ENCODE measurements around the gene LRRTM3.

The LRRTM3 gene

DNA sequence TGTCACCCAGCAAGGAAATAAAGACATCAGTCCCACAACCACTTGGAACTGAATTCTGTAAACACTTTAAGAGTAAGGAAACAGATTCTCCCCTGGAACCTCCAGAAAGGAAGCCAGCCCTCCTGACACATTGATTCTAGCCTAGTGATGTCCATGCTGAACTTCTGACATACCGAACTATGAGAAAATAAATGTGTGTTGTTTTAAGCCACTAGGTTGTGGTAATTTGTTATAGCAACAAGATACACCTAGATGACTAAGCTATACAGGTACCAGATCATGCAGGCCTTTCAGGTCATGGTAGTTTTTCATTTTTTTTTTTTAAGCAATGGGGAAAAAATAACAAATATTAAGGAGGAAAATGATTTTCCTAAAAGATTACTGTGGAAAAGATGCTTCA lies 37.6 kb upstream of the LRRTM3 start:
- H3K4me1 ChIP-seq (ENCODE audit: insufficient read depth, insufficient read length), result no peaks in the 10 kb centered on the region
- TF ChIP-seq ZNF274 (IDR thresholded peaks at IDR 0.05; ENCODE audit: low read depth, low read length) (no peak), SUZ12 (IDR thresholded peaks at IDR 0.05; ENCODE audit: extremely low read depth, insufficient read depth, insufficient read length) (no peak), YY1 (IDR thresholded peaks at IDR 0.05; ENCODE audit: insufficient read depth, insufficient read length) (no peak)
- H3K4me3 ChIP-seq (ENCODE audit: insufficient read length, low read depth), result no peak overlapping the region

DNA sequence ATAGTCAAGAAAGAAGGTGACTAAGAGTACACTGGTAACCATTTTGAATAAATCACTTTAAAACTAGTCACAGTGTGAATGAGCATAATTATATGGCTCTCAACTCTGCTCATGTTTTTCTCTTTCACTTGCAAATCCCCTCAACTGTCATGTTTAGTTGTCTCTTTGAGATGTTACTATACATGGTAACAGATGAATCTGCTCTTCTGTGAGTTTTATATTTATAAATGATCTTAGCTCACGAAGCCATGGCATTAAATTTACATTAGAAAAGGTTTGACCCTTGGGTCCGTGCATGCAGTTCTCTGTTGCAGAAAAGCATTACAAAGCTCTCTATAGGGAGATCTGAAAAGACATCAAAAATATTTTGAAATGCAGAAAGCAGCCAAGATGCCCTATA lies 33.0 kb upstream of the LRRTM3 start:
- Histone ChIP-seq H3K4me1 (ENCODE audit: insufficient read depth, insufficient read length) (no peaks in the 10 kb centered on the region), H3K4me3 (ENCODE audit: insufficient read length, low read depth) (no peak overlapping the region), H3K9me3 (ENCODE audit: insufficient read depth, low read length) (no peaks in the 10 kb centered on the region), H3K9ac (ENCODE audit: insufficient read length, low read depth) (no peak overlapping the region), H3K36me3 (ENCODE audit: insufficient read depth, insufficient read length, low read length) (no peaks in the 10 kb centered on the region), H3K27me3 (ENCODE audit: insufficient read depth, insufficient read length) (no peaks in the 10 kb centered on the region)
- DNase-seq (ENCODE audit: low read depth, low spot score), result no peak
- TF ChIP-seq SUZ12 (IDR thresholded peaks at IDR 0.05; ENCODE audit: extremely low read depth, insufficient read depth, insufficient read length) (no peak), YY1 (IDR thresholded peaks at IDR 0.05; ENCODE audit: insufficient read depth, insufficient read length) (no peak), ZNF274 (IDR thresholded peaks at IDR 0.05; ENCODE audit: low read depth, low read length) (no peak)

More for the DNA sequence above, 37.6 kb upstream of the LRRTM3 start:
- Histone ChIP-seq H3K9me3 (ENCODE audit: insufficient read depth, low read length) (no peaks in the 10 kb centered on the region), H3K36me3 (ENCODE audit: insufficient read depth, insufficient read length, low read length) (no peaks in the 10 kb centered on the region), H3K9ac (ENCODE audit: insufficient read length, low read depth) (no peak overlapping the region), H3K27me3 (ENCODE audit: insufficient read depth, insufficient read length) (no peaks in the 10 kb centered on the region)
- DNase-seq (ENCODE audit: low read depth, low spot score), result no peak

DNA sequence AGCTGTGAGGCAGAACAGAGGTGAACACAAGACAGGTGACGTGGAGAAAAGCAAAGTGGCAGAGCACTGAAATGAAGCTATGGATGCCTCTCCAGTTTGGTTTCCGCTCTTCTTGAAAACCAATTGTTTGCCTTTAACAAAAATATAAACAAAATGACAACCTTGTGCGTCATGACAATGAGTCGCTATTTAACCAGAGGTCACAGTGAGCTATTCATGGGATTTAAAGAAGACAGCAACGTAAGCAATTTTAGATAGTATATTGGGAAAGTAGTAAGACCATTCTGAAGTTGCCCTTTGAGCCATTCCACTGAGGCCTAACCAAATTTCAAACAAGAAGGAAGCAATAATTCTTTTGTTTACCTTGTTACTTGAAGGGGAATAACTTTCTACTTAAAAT lies 15.2 kb upstream of the LRRTM3 start:
- Histone ChIP-seq H3K36me3 (ENCODE audit: insufficient read depth, insufficient read length, low read length) (no peaks in the 10 kb centered on the region), H3K9me3 (ENCODE audit: insufficient read depth, low read length) (no peaks in the 10 kb centered on the region), H3K4me3 (ENCODE audit: insufficient read length, low read depth) (no peak overlapping the region), H3K9ac (ENCODE audit: insufficient read length, low read depth) (no peak overlapping the region), H3K4me1 (ENCODE audit: insufficient read depth, insufficient read length) (no peaks in the 10 kb centered on the region), H3K27me3 (ENCODE audit: insufficient read depth, insufficient read length) (no peaks in the 10 kb centered on the region)
- TF ChIP-seq SUZ12 (IDR thresholded peaks at IDR 0.05; ENCODE audit: extremely low read depth, insufficient read depth, insufficient read length) (no peak), ZNF274 (IDR thresholded peaks at IDR 0.05; ENCODE audit: low read depth, low read length) (no peak), YY1 (IDR thresholded peaks at IDR 0.05; ENCODE audit: insufficient read depth, insufficient read length) (no peak)
- DNase-seq (ENCODE audit: low read depth, low spot score), result no peak

DNA sequence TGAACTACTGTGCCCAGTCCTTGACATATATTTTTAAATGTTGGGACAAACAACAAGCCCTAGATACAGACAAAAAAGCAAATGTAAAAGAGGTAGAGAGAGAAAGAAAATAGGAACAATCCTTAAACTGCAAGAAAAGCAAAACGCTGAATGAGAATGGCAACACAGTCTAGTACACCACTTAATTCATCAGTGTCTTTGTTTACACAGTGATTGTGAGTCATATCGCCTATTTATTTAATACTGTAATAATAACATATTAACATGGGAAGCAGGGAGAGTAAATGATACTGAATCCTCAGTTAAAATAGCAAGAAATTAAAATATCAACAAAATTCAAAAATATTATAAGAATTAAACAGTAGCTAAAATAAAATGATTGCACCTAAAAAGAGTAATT lies 9.8 kb upstream of the LRRTM3 start:
- Histone ChIP-seq H3K4me1 (ENCODE audit: insufficient read depth, insufficient read length) (no peaks in the 10 kb centered on the region), H3K4me3 (ENCODE audit: insufficient read length, low read depth) (no peak overlapping the region), H3K9ac (ENCODE audit: insufficient read length, low read depth) (no peak overlapping the region), H3K27me3 (ENCODE audit: insufficient read depth, insufficient read length) (no peaks in the 10 kb centered on the region), H3K36me3 (ENCODE audit: insufficient read depth, insufficient read length, low read length) (no peaks in the 10 kb centered on the region), H3K9me3 (ENCODE audit: insufficient read depth, low read length) (no peaks in the 10 kb centered on the region)
- no peak for DNase-seq (ENCODE audit: low read depth, low spot score)
- no peak for TF ChIP-seq ZNF274 (IDR thresholded peaks at IDR 0.05; ENCODE audit: low read depth, low read length)
- no peak for TF ChIP-seq SUZ12 (IDR thresholded peaks at IDR 0.05; ENCODE audit: extremely low read depth, insufficient read depth, insufficient read length)
- TF ChIP-seq YY1 (IDR thresholded peaks at IDR 0.05; ENCODE audit: insufficient read depth, insufficient read length), result no peak

DNA sequence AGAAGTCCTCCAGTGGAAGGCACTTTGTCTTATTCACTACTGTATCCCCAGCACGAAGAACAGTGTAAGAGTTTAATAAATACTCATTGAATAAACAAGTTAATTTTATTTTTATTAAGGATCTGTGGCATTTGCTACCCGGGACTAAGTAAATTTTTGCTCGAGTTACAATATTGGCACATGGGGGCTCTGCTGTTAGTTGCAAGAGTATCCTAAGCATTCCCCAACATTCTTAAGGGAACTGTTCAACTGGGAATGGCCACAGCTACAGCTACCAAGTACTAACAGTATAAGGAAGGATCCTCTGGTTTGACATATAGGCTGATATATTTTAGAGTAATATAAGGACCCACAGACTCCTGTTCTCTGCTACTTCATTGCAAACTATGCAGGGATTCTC lies 8.7 kb upstream of the LRRTM3 start:
- Histone ChIP-seq H3K27me3 (ENCODE audit: insufficient read depth, insufficient read length) (no peaks in the 10 kb centered on the region), H3K4me1 (ENCODE audit: insufficient read depth, insufficient read length) (no peaks in the 10 kb centered on the region), H3K9me3 (ENCODE audit: insufficient read depth, low read length) (no peaks in the 10 kb centered on the region), H3K9ac (ENCODE audit: insufficient read length, low read depth) (no peak overlapping the region), H3K36me3 (ENCODE audit: insufficient read depth, insufficient read length, low read length) (no peaks in the 10 kb centered on the region), H3K4me3 (ENCODE audit: insufficient read length, low read depth) (no peak overlapping the region)
- TF ChIP-seq YY1 (IDR thresholded peaks at IDR 0.05; ENCODE audit: insufficient read depth, insufficient read length) (no peak), ZNF274 (IDR thresholded peaks at IDR 0.05; ENCODE audit: low read depth, low read length) (no peak), SUZ12 (IDR thresholded peaks at IDR 0.05; ENCODE audit: extremely low read depth, insufficient read depth, insufficient read length) (no peak)
- no peak for DNase-seq (ENCODE audit: low read depth, low spot score)

DNA sequence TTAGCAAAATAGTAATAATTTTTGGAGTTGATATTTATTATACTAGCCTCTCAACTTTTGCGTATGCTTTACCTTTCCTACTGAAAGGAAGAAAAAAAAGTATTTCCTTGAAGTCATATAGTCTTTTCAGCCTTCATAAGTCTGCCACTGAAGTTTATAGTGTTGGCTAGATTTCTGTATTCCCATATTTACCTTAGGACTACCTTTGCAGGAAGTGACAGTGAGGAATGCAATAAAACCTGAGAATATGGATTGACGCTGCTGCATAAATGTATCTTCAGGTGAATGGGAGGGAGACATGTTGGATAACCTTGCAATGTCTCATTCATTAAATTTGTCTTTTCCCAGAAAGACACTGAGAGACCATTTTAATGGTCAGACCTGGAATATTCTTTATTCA lies 6.6 kb upstream of the LRRTM3 start:
- no peaks in the 10 kb centered on the region for H3K4me1 ChIP-seq (ENCODE audit: insufficient read depth, insufficient read length)
- no peak overlapping the region for H3K9ac ChIP-seq (ENCODE audit: insufficient read length, low read depth)
- H3K36me3 ChIP-seq (ENCODE audit: insufficient read depth, insufficient read length, low read length), result no peaks in the 10 kb centered on the region
- H3K27me3 ChIP-seq (ENCODE audit: insufficient read depth, insufficient read length), result no peaks in the 10 kb centered on the region
- TF ChIP-seq ZNF274 (IDR thresholded peaks at IDR 0.05; ENCODE audit: low read depth, low read length) (no peak), YY1 (IDR thresholded peaks at IDR 0.05; ENCODE audit: insufficient read depth, insufficient read length) (no peak), SUZ12 (IDR thresholded peaks at IDR 0.05; ENCODE audit: extremely low read depth, insufficient read depth, insufficient read length) (no peak)
- H3K9me3 ChIP-seq (ENCODE audit: insufficient read depth, low read length), result no peaks in the 10 kb centered on the region
- no peak overlapping the region for H3K4me3 ChIP-seq (ENCODE audit: insufficient read length, low read depth)
- DNase-seq (ENCODE audit: low read depth, low spot score), result no peak

DNA sequence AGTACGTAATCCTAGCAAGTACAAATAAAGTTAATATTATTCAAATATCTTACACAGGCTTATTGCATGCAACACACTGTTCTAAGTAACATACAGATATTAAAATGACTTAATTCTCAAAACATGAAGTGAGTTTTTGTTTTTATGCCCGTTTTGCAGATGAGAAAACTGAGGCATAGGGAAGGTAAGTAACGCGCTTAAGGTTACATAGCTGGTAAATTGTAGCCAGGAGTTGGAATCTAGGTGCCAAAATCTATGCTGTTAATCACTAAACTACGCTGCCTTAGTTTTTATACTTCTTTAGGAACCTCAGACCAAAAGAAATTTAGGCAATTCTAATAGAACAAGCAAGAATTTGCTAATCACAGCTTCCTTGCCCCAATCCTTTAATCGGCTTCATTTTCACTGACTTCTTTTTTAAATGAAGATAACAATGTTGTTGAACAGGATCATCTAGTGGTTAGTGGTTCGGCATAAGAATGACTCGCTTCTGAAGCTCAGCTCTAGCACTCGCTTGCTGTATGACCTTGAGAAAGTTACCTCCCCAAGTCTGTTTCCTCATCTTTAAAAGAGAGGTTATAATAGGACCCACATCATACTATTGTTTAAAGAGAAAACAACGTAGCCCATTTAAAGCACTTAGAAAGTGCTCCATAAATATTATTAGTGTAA lies 1.0 kb upstream of the LRRTM3 start:
- Histone ChIP-seq H3K4me1 (ENCODE audit: insufficient read depth, insufficient read length) (no peaks in the 10 kb centered on the region), H3K36me3 (ENCODE audit: insufficient read depth, insufficient read length, low read length) (no peaks in the 10 kb centered on the region), H3K4me3 (ENCODE audit: insufficient read length, low read depth) (no peak overlapping the region), H3K27me3 (ENCODE audit: insufficient read depth, insufficient read length) (peaks cover 7% of the 10 kb centered on the region), H3K9ac (ENCODE audit: insufficient read length, low read depth) (no peak overlapping the region), H3K9me3 (ENCODE audit: insufficient read depth, low read length) (no peaks in the 10 kb centered on the region)
- DNase-seq (ENCODE audit: low read depth, low spot score), result no peak
- TF ChIP-seq ZNF274 (IDR thresholded peaks at IDR 0.05; ENCODE audit: low read depth, low read length) (no peak), YY1 (IDR thresholded peaks at IDR 0.05; ENCODE audit: insufficient read depth, insufficient read length) (no peak), SUZ12 (IDR thresholded peaks at IDR 0.05; ENCODE audit: extremely low read depth, insufficient read depth, insufficient read length) (no peak)
